ENCODE measurements around the gene PICK1. TPM values are rescaled to one million over a fixed set of nuclear protein-coding genes. Genes with fewer than 3 reads are reported as not detected.
"Not testable (repeated sequence)": the region's sequence is repeated elsewhere in the genome, so short reads cannot be mapped to it uniquely, and the experiment has no call there.

PICK1 gene
- total RNA-seq, 1 donor from 2014 or later, result 5.5 TPM

- DNase-seq (ENCODE audit: low spot score), result peak; percentile 86
These were observed 57.5 kb downstream of the PICK1 start for GRCh38 chr22:38114484-38115398.

GRCh38 chr22:38115423-38116205 is 58.4 kb downstream of the PICK1 start:
- DNase-seq (ENCODE audit: low spot score), result no peak

- not testable (repeated sequence) for DNase-seq (ENCODE audit: low spot score)
These were observed 60.4 kb downstream of the PICK1 start for GRCh38 chr22:38117556-38117955.

- no peak for DNase-seq (ENCODE audit: low spot score)
These were observed 61.0 kb downstream of the PICK1 start for GRCh38 chr22:38118182-38118581.

- not testable (repeated sequence) for DNase-seq (ENCODE audit: low spot score)
These were observed 61.5 kb downstream of the PICK1 start for GRCh38 chr22:38118747-38119146.

- no peak for DNase-seq (ENCODE audit: low spot score)
These were observed 63.3 kb downstream of the PICK1 start for GRCh38 chr22:38120359-38121110.

GRCh38 chr22:38122616-38123015 is 65.4 kb downstream of the PICK1 start:
- DNase-seq (ENCODE audit: low spot score), result no peak

- no peak for DNase-seq (ENCODE audit: low spot score)
These were observed 67.2 kb downstream of the PICK1 start for GRCh38 chr22:38124236-38124974.

GRCh38 chr22:38125038-38125610 is 67.9 kb downstream of the PICK1 start:
- DNase-seq (ENCODE audit: low spot score), result no peak

Other genes starting within 250 kb of the PICK1 start
- gene GCAT, start 249.5 kb upstream of the PICK1 start, total RNA-seq (ENCODE audit: insufficient read depth, low replicate concordance), result 22.4 TPM
- not detected for gene GALR3, start 234.0 kb upstream of the PICK1 start, total RNA-seq (ENCODE audit: insufficient read depth, low replicate concordance)
- 52.7 TPM for gene ANKRD54, start 213.1 kb upstream of the PICK1 start, total RNA-seq (ENCODE audit: insufficient read depth, low replicate concordance)
- 268 TPM for gene EIF3L, start 208.0 kb upstream of the PICK1 start, total RNA-seq (ENCODE audit: insufficient read depth, low replicate concordance)
- gene MICALL1, start 151.1 kb upstream of the PICK1 start, total RNA-seq (ENCODE audit: insufficient read depth, low replicate concordance), result 85.0 TPM
- gene C22orf23, start 103.8 kb upstream of the PICK1 start, total RNA-seq (ENCODE audit: insufficient read depth, low replicate concordance), result not detected
- gene POLR2F, start 103.7 kb upstream of the PICK1 start, total RNA-seq (ENCODE audit: insufficient read depth, low replicate concordance), result 31.1 TPM
- gene SOX10, start 72.8 kb upstream of the PICK1 start, total RNA-seq (ENCODE audit: insufficient read depth, low replicate concordance), result 1.7 TPM
- not detected for gene SLC16A8, start 26.8 kb downstream of the PICK1 start, total RNA-seq (ENCODE audit: insufficient read depth, low replicate concordance)
- not detected for gene BAIAP2L2, start 53.3 kb downstream of the PICK1 start, total RNA-seq (ENCODE audit: insufficient read depth, low replicate concordance)
- 22.1 TPM for gene PLA2G6, start 124.4 kb downstream of the PICK1 start, total RNA-seq (ENCODE audit: insufficient read depth, low replicate concordance)
- 31.3 TPM for gene MAFF, start 144.6 kb downstream of the PICK1 start, total RNA-seq (ENCODE audit: insufficient read depth, low replicate concordance)
- gene TMEM184B, start 215.6 kb downstream of the PICK1 start, total RNA-seq (ENCODE audit: insufficient read depth, low replicate concordance), result 42.1 TPM